HG03571 (cell line): ENCODE data around the gene MYH8.

Experiments
- ATAC-seq: cut with Tn5 transposase; IDR thresholded peaks from one replicate; pipeline ENCODE4 v1.9.1; 2021; ENCODE audit not compliant: unreplicated experiment

MYH8 gene

GRCh38 chr17:10384175-10384574 is 37.6 kb downstream of the MYH8 start:
- no peak for ATAC-seq

- ATAC-seq = no peak
These were observed 40.9 kb downstream of the MYH8 start for GRCh38 chr17:10380631-10381408.

- ATAC-seq = no peak
These were observed 48.8 kb downstream of the MYH8 start, which contains the start of gene MYH13 for GRCh38 chr17:10372906-10373305. MYH13 (minus strand) TSS chr17:10373006; CDS start chr17:10364530, 8,476 bp downstream.

- ATAC-seq = no peak
These were observed 51.6 kb downstream of the MYH8 start for GRCh38 chr17:10370016-10370608.

DNA sequence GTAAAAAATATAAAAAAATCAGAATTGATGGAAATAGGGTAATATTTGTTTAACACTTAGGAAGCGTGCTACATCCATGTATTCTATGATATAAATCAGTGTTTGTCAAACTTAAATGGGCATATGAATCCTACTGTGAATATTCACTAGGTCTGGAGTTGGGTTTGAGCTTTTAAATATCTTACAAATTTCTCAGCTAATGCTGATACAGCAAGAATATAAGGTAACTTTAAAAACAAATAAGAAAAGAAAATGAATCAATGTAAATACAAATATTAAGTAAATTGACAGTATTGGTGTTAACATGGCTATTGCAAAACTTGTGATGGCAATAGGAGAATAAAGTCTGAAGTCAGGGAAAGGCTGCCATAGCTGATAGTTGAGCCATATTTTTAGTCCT is 52.5 kb downstream of the MYH8 start:
- no peak for ATAC-seq

GRCh38 chr17:10368561-10368960 is 53.2 kb downstream of the MYH8 start:
- no peak for ATAC-seq

GRCh38 chr17:10360578-10360977 is 61.2 kb downstream of the MYH8 start:
- ATAC-seq = no peak

DNA sequence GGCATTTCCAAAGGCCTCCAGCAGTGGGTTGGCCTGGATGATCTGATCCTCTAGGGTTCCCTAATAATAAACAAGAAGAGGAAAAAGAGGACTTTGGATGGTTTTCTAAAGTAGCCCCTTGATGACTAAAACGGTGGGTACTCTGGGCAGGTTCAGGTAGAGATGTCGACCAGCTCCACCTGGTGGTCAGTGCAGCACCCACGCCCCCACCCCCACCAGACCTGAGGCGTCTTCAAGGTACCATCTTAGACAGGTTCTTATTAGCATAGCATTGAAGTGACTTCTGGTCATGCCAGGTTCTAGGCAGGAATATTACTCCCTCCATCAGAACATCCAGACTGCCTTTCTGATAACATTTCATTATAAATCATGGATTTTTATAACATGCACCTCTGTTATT is 64.0 kb downstream of the MYH8 start:
- ATAC-seq = no peak

DNA sequence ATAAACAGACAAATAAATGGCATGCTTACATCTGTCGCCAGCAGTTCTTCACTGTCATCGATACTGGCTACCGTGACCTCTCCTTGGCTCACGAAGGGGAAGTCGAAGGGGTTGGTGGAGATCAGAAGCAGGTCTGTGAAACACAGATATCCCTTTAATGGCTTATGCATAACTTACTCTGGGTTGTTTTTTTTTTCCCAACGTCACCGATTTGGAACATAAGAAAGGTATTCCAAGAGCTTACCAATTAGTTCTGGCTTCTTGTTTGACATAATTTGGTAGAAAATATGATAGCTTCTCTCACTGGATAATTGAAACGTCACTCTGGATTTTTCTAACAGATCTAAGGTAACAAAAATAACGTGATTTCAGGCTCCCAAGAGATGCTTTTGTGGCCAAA is 67.1 kb downstream of the MYH8 start:
- ATAC-seq = no peak

DNA sequence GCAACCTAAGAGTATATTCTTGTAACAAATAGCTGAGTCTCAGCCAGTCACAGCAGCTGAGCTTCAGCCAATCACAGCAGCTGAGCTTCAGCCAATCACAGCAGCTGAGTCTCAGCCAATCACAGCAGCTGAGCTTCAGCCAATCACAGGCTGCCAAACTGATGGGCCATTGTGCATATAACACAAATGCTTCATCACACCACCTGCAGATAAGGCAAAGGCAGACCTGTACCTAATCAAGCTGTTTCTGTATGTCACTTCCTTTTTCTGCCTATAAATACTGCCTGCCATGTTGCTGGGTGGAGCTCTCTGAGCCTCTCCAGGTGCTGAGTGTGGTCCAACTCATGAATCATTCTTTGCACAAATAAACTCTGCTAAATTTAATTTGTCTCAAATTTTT is 68.9 kb downstream of the MYH8 start:
- no peak for ATAC-seq

DNA sequence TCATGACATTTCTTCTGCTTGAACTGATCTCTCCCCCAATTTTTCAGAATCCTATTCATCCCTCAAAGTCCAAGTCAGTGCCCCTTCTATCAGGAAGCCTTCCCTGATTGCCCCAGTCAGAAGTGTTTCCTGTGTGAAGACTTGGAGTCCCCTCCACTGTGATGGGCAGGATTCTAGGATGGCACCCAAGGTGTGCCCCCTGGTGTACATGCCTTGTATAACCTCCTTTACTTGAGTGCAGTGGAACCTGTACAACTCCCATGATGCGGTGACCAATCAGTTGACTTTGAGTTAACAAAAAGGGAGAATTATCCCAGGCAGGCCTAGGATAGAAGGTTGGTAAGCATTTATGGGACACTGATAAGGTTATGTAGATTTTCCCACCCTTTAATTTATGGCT is 72.3 kb downstream of the MYH8 start:
- no peak for ATAC-seq

DNA sequence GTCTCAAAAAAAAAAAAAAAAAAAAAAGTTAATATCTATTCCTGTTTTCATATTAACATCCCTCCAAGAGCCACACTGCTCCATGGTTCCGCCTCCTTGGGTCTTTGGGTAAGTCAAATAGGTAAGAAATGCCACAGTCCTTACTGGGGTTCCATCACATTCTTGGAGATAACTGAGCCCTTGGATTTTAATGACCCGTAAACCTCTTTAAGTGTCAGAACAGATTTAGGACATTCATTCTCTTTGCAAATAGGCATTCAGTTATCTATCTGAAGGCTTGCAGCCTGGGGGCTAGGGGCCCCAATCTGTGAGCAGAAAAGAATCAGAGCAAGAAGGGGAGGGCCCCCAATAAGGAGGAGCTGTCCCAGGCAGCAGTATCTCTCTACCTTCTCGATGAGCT is 76.9 kb downstream of the MYH8 start:
- ATAC-seq = no peak
